Measurements from ENCODE around the gene ARHGDIB.

DNA sequence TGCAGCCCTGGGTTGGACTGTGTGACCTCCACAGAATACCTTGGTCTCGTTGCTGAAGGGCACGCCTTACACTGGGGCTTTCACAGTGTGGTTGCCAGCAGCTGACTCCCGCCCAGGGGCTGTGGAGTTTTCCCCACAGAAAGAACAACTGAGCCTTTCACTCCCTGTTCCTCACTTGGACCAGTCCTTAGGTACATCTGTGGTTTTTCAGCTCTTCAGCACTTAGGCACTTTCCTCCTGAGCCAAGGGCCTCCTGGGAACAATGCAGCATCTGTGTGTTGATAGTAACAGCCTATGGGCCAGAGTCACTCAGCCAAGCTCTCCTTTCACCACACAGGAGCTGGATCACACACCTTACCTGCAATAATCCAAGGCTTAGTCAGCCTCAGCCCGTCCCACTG lies 48.0 kb downstream of the ARHGDIB start:
- TF ChIP-seq CTCF (conservative IDR thresholded peaks at IDR 0.05; ENCODE audit: low read depth, low read length) (no peak), RAD21 (IDR thresholded peaks at IDR 0.05; ENCODE audit: low read length) (no peak), SMC3 (IDR thresholded peaks at IDR 0.05; ENCODE audit: low read depth, low read length) (no peak), USF2 (IDR thresholded peaks at IDR 0.05; ENCODE audit: low read depth, low read length) (no peak), POLR2A (IDR thresholded peaks at IDR 0.05; ENCODE audit: low read depth, low read length) (no peak), NFE2L2 (IDR thresholded peaks at IDR 0.05; ENCODE audit: low read depth, low read length) (no peak), MXI1 (IDR thresholded peaks at IDR 0.05; ENCODE audit: borderline replicate concordance, low read depth, low read length) (no peak), RCOR1 (IDR thresholded peaks at IDR 0.05; ENCODE audit: insufficient replicate concordance, low read length) (no peak), ELK1 (IDR thresholded peaks at IDR 0.05; ENCODE audit: borderline replicate concordance, low read depth, low read length) (no peak), RFX5 (IDR thresholded peaks at IDR 0.05; ENCODE audit: low read depth, low read length) (no peak), MAZ (IDR thresholded peaks at IDR 0.05; ENCODE audit: borderline replicate concordance, low read depth, low read length) (no peak), MAFK (IDR thresholded peaks at IDR 0.05; ENCODE audit: low read depth, low read length) (no peak)
